ENCODE results near the gene ADRM1.

ADRM1 gene

DNA sequence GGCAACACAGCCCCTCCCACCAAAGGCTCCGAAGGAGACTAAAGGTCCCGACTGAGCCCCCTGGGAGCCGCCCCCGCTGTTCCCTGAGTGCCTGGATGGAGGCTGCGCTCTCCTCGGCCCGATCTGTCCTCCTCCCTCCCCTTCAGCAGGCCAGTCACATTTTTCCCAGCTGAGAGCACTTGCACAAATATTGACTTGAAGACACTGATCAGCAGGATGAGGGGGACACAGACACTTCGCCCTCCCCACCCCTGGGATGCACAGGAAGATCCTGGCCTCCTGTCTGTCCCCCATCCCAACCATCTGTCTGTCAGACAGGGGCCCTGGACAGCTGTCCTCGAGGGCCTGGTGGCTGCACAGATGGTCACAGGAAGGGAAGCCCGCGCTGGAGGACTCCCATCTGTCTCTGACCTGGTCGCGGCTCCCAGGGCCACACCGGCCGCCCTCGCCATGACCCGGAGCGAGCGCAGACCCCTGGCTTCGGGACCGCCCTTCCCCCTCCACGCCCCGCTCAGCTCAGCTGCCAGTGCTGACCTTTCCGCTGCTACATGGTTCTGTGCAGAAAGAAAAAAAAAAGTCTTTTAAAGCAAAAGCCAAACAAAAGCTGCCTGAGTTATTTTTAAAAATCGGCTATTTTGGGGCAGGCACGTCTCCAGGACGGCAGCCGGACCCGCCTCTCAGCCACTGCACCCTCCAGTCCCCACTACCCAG, 53.2 kb downstream of the ADRM1 start:
- DNase-seq (ENCODE audit: low read depth in 3 of 3): no peak

DNA sequence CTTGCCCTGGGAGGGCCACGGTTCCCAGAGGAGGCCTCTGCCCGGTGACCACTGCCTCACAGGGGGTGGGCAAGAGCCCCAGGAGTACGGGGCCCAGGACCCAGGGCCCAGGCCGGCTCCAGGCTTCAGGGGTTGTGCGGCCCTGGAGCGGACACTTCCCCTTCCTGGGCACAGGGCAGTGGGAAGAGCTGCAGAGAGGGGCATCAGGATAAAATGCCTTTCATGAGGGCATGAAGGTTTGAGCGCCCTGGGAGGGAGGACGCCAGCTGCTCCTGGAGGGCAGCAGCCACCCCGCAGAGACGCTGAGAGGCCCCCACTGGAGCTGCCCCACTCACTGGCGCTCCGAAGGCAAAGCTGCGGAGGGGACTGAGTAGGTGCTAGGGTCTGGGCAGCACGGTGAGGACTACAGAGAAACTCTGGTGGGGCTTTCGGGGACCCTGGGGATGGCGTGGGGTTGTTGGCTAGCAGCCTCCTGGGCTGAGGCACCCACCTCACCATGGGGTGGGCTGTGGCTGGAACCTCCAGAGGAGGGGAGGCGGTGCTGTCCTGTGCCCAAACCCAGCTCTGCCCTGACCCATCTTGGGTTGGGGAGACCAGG, 53.9 kb downstream of the ADRM1 start:
- no peak for DNase-seq (ENCODE audit: low read depth in 3 of 3)

DNA sequence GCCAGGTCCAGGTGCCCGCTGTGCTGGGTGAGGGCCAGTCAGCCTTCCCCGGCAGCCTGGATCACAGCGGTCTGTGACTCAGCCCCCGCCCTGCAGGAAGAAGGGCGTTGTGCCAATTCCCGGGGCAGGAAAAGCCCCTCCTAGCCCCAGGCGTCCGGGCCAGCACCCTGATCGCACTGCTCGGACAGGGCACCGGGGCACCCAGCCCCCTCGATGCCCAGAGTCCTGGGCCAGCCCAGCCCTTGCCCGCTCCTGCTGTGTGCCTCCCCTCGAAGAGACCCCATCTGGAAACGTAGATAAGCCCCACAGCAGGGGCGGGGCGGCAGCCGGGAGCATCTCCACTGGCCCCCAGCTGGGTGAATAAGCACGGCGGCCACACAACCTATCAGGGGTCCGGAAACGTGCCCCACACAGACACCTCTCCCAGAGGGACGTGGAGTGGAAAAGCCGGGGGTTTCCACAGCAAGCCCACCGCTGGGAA, 54.4 kb downstream of the ADRM1 start:
- no peak for DNase-seq (ENCODE audit: low read depth in 3 of 3)

DNA sequence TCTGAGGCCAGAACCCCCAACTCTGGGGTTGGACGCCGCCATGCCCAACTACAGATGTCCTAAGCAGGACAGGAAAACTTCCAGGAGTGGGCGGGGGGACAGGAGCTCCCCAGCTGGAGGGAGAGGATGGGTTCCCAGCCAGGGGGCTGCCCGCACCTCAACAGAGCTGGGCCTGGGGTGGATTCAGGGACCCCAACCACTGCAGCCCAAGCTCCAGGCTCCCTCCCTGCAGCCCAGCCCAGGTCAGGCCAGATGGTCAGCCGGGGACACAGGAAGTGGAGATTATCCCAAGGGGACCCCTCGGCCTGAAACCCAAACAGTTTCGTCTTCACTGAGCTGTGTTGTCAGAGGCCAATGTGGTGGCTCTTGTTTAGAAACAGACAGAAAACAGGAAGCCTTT, 54.9 kb downstream of the ADRM1 start:
- no peak for DNase-seq (ENCODE audit: low read depth in 3 of 3)
